Heart left ventricle (tissue), 16 donors: Measurements from ENCODE around the gene CD47. TPM values are rescaled to one million over a fixed set of nuclear protein-coding genes. Genes with fewer than 3 reads are reported as not detected.

Experiments used
- ATAC-seq, 4 donors: fragments of 200-7000 bp; cut with Tn5 transposase; one replicate each; pipeline ENCODE4 v1.9.1; 2020 to 2022; ENCODE audit warnings: moderate library complexity in 4 of 4, mild to moderate bottlenecking in 3 of 4, moderate number of reproducible peaks in 1 of 4
- DNase-seq, 5 donors: peaks; one replicate each; pipeline ENCODE4 v3.0.0-alpha.2; 2020
- H3K27ac ChIP-seq, 12 donors: fragments of 200-600 bp; sonication (generic) in 4 of 12; one replicate each; pipeline versions ENCODE4 v1.5.0 to v1.8.0; 2016 to 2022; ENCODE audit warnings: mild to moderate bottlenecking in 2 of 12
- H3K27me3 ChIP-seq, 9 donors: fragments of 200-600 bp; sonication (generic) in 2 of 9; one replicate each; pipeline versions ENCODE4 v1.5.1 to v1.8.0; 2016 to 2022; ENCODE audit warnings: mild to moderate bottlenecking in 3 of 9
- H3K36me3 ChIP-seq, 9 donors: fragments of 200-600 bp; sonication (generic) in 2 of 9; one replicate each; pipeline versions ENCODE4 v1.5.0 to v1.8.0; 2018 to 2022; ENCODE audit warnings: mild to moderate bottlenecking in 2 of 9
- H3K4me1 ChIP-seq, 12 donors: fragments of 200-600 bp; sonication (generic) in 4 of 12; one replicate each; pipeline versions ENCODE4 v1.5.0 to v1.8.0; 2016 to 2022; ENCODE audit warnings: mild to moderate bottlenecking in 3 of 12
- H3K4me3 ChIP-seq, 12 donors: fragments of 200-600 bp; sonication (generic) in 4 of 12; one replicate each; pipeline versions ENCODE4 v1.5.0 to v1.8.0; 2017 to 2022; ENCODE audit warnings: mild to moderate bottlenecking in 9 of 12, moderate library complexity in 4 of 12
- H3K9me3 ChIP-seq, 12 donors: fragments of 200-600 bp; sonication (generic) in 4 of 12; one replicate each; pipeline versions ENCODE4 v1.5.0 to v1.8.0; 2016 to 2022; ENCODE audit warnings: mild to moderate bottlenecking in 1 of 12
- CTCF ChIP-seq, 12 donors: fragments of 200-600 bp; sonication (generic) in 4 of 12; IDR thresholded peaks; one replicate each; pipeline versions ENCODE4 v1.5.0 to v1.8.0; 2018 to 2022; ENCODE audit warnings: antibody characterized with exemption in 12 of 12, mild to moderate bottlenecking in 5 of 12
- POLR2A ChIP-seq, 2 donors: fragments of 450-650 bp; IDR thresholded peaks; one replicate each; pipeline ENCODE4 v1.6.1; 2017; ENCODE audit warnings: antibody characterized with exemption in 2 of 2, mild to moderate bottlenecking in 2 of 2, moderate library complexity in 2 of 2
- WGBS, 4 donors: extraction: QIAGEN DNeasy Blood & Tissue Kit in 2 of 4; methylation state at CpG; one replicate each; pipeline versions ENCODE4 v1.1.5 to v1.1.7; 2013 to 2018; 5-methylcytosine and 5-hydroxymethylcytosine counted together
- intact Hi-C, 10 donors: fragments of 100-400 bp; cut with DNase I; formaldehyde crosslinking; loops; one replicate each; pipeline versions ENCODE4 v1.11.1 to v1.14.2; 2022
- polyA plus RNA-seq, 2 donors: library from polyadenylated mRNA; stranded (reverse); fragments of 200-250 nt; gene quantifications; one replicate each; pipeline ENCODE4 v1.2.3, GENCODE V29; 2013
- total RNA-seq, 9 donors: library from RNA; depleted of rRNA in 2 of 9; stranded (reverse); fragments of >200 nt in 2 of 9; fragmentation: NEBNext Ultra II Directional in 3 of 9; extraction: Animal tissue kit (Norgen Biotek cat#: 25700) in 3 of 9; gene quantifications; one replicate each; pipeline versions ENCODE4 v1.1.0 to v1.2.4, GENCODE V29; 2016 to 2023
- donor health status: ischemic (EF 13 %, LVEDD 7.1; RV severe dilation, severe dysfunction).
- donor health status: healthy with polysubstance abuse.
- donor health status: DM: no; HTN: yes; CAD: no.
- donor health status: DM: no; HTN: no; CAD: no.
- donor health status: ischemic (EF 25% LVEDD 6.9; RV normal size, moderate dysfunction).
- donor health status: ischemic (EF 25% LVEDD 5.7; RV mildly dilated, moderate dysfunction).
- donor health status: healthy.
- donor health status: DM: yes; HTN: yes; CAD: no.
- donor health status: ischemic (EF 35%, LVEDD 5.7; RV mildly dilated, moderate dysfunction).
- donor health status: nonischemic (EF 11% LVEDD 7.7; RV severe dilation, severe dysfunction).
- donor health status: DM: yes; HTN: yes; CAD: no.
- donor health status: PGD.
- donor health status: ischemic (EF 29% LVEDD 5.4; RV normal size, mild dysfunction).
- donor health status: nonischemic (EF 23%, LVEDD 6.1; RV moderate dilation, normal function).

The CD47 gene
- total and polyA plus RNA-seq, 11 donors: 27.7 to 80.6 (median 42.4) TPM

DNA sequence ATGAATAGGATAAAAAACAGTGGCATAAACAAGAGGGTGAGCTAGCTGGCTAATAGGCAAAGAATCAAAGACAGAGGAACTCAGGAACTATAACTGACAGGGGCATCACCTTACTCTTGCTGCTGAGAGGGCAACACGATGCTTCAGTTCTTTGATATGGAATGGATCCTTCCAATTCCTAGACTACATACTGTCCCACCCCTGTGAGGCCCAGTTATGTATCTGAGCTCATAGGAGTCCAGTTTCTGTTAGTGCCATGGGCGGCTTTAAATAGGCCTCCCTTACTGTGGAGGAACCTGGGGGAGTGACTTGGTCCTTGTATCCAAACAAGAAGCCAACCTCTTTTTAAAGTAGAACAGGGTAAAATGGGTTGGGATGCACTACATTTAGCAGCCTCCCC, 37.3 kb downstream of the CD47 start:
- no peaks in the 10 kb centered on the region for H3K9me3 ChIP-seq
- peaks cover 0 to 30% (median 0%) of the 10 kb centered on the region in 12 donors for H3K4me1 ChIP-seq
- H3K27me3 ChIP-seq: no peaks in the 10 kb centered on the region
- no peak for DNase-seq
- peak in 1 of 4 donors; percentile 15 for ATAC-seq
- intact Hi-C loops: no loop called here
- H3K4me3 ChIP-seq: no peak overlapping the region
- no peak for TF ChIP-seq POLR2A (IDR thresholded peaks at IDR 0.05)
- no peak for TF ChIP-seq CTCF (IDR thresholded peaks at IDR 0.05)
- peak overlapping the region in 1 of 12 donors; percentile 34 for H3K27ac ChIP-seq
- 86 to 94% (median 90%) methylated on average over 2 of the region's 2 CpGs for WGBS, 4 donors
- peaks cover 0 to 88% (median 72%) of the 10 kb centered on the region in 9 donors for H3K36me3 ChIP-seq

DNA sequence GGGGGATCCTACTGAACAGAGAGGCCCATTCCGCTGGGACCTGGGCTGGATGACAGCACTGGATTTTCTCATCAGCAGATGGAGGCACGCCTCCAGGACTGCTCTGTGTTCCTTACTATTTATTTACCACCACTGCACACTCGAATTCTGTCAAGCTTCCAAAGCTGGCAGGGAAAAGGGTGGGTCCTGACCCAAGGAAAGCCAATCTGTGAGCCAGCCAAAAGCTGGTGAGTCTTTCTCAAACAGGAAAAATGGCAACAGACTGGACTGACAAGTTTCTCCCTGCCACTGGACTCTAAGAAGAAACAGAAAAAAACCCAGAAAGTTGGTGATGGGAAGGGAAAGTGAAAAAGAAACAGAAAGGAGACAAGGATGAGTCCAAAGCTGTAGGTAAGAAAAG, 37.8 kb downstream of the CD47 start:
- Histone ChIP-seq H3K4me1 (peaks cover 0 to 30% (median 0%) of the 10 kb centered on the region in 12 donors), H3K4me3 (no peak overlapping the region), H3K9me3 (no peaks in the 10 kb centered on the region), H3K27ac (peak overlapping the region in 1 of 12 donors; percentile 34), H3K27me3 (no peaks in the 10 kb centered on the region), H3K36me3 (peaks cover 0 to 84% (median 68%) of the 10 kb centered on the region in 9 donors)
- 49 to 69% (median 62%) methylated on average over 3 of the region's 3 CpGs for WGBS, 4 donors
- intact Hi-C loops: no loop called here
- TF ChIP-seq POLR2A (IDR thresholded peaks at IDR 0.05) (no peak), CTCF (IDR thresholded peaks at IDR 0.05) (no peak)
- DNase-seq: peak in 1 of 5 donors; percentile 30
- peak in 3 of 4 donors; percentile 50 to 57 (median 51) for ATAC-seq

DNA sequence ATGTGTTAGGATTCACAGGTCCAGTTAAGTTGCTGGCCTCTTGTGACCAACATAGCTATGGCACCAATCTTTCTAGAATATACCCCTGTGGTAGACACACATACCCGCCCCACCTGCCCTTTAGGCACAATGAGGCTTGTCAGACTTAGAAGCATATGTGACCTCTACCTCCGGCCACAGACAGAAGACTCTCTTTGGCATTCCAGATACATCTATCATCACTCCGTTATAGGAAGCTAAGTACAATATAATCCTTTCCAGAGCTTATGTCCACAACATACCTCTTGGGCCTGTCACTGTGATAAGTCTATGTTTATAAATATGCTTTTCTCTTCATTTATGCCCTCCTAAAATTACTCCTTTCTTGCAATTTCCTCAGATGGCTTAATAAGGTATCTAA, 39.8 kb downstream of the CD47 start:
- Histone ChIP-seq H3K36me3 (peaks cover 0 to 81% (median 62%) of the 10 kb centered on the region in 9 donors), H3K27ac (no peak overlapping the region), H3K4me1 (peaks cover 0 to 30% (median 0%) of the 10 kb centered on the region in 12 donors), H3K9me3 (no peaks in the 10 kb centered on the region), H3K4me3 (no peak overlapping the region), H3K27me3 (no peaks in the 10 kb centered on the region)
- no peak for TF ChIP-seq POLR2A (IDR thresholded peaks at IDR 0.05)
- no peak for TF ChIP-seq CTCF (IDR thresholded peaks at IDR 0.05)
- ATAC-seq: no peak
- DNase-seq: no peak
- 70 to 83% (median 76%) methylated on average over 3 of the region's 3 CpGs for WGBS, 4 donors
- intact Hi-C loops: no loop called here

DNA sequence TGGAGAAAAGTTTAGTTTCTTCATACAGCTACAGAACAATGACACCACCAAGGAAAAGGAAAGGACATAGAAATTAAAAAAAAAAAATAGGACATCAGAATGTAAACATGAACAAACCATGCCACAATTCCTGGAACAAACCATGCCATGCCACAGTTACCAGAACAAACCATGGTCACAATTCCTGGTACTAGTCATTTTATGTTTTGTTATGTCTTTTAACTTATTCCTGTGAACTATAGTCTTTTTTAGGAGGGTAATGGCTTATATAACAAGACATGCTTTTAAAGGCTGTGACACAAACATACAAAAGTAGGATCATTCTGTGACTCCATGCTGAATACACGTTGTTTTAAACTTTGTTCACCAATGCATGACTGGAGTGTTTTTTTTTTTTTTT, 42.8 kb downstream of the CD47 start:
- H3K9me3 ChIP-seq: no peaks in the 10 kb centered on the region
- no peak overlapping the region for H3K4me3 ChIP-seq
- TF ChIP-seq POLR2A (IDR thresholded peaks at IDR 0.05) (no peak), CTCF (IDR thresholded peaks at IDR 0.05) (no peak)
- no peak overlapping the region for H3K27ac ChIP-seq
- DNase-seq (no peak), ATAC-seq (no peak)
- no peaks in the 10 kb centered on the region for H3K27me3 ChIP-seq
- 82 to 98% (median 93%) methylated on average over 1 of the region's 1 CpG for WGBS, 4 donors
- peaks cover 0 to 4% (median 0%) of the 10 kb centered on the region in 12 donors for H3K4me1 ChIP-seq
- intact Hi-C loops: no loop called here
- H3K36me3 ChIP-seq: peaks cover 0 to 81% (median 47%) of the 10 kb centered on the region in 9 donors
